GM12878 (cell line): ENCODE data around the gene C8G. TPM values are rescaled to one million over a fixed set of nuclear protein-coding genes. Genes with fewer than 3 reads are reported as not detected.

Source experiments
- ATAC-seq: fragments of 200-7000 bp; cut with Tn5 transposase; 3 replicates; pipeline ENCODE4 v1.9.1; 2020; ENCODE audit warnings: mild to moderate bottlenecking, moderate library complexity
- BruUV-seq: library from RNA; stranded (reverse); fragments of 400-500 nt; replicated peaks from 2 replicates; lab custom pipeline; 2021; lab: Mats Ljungman, UMichigan
- CTCF ChIA-PET: fragments of 300-600 bp; sonication (Branson Sonifier 250); formaldehyde crosslinking; extraction: SDS; loops from one replicate; lab custom pipeline; 2021; ENCODE audit warnings: inconsistent platforms; lab: Yijun Ruan, JAX
- POLR2A ChIA-PET: fragments of 350-600 bp; formaldehyde crosslinking; extraction: SDS; loops from one replicate; lab custom pipeline; 2021; ENCODE audit warnings: inconsistent platforms; lab: Charles Lee
- RAD21 ChIA-PET: fragments of 300-600 bp; sonication (Branson Sonifier 250); formaldehyde crosslinking; loops from one replicate; lab custom pipeline; 2023; ENCODE audit warnings: antibody characterized with exemption; ENCODE audit not compliant: unreplicated experiment; lab: Charles Lee
- SMC1A ChIA-PET: fragments of 300-600 bp; sonication (Branson Sonifier 250); formaldehyde crosslinking; loops from one replicate; lab custom pipeline; 2023; ENCODE audit not compliant: unreplicated experiment, uncharacterized antibody; lab: Charles Lee
- DNase-seq: peaks from one replicate; pipeline ENCODE4 v3.0.0-alpha.2; 2011; ENCODE audit warnings: low read depth, low spot score
- FAIRE-seq: peaks from 3 replicates; lab custom pipeline; 2011; peaks lifted over from hg19 to GRCh38; lab: Jason Lieb, UNC
- H2AFZ ChIP-seq: 2 replicates; pipeline ENCODE4 v1.6.0; 2011; ENCODE audit warnings: low read depth, low read length, control low read depth; ENCODE audit not compliant: control insufficient read depth
- H3K27ac ChIP-seq: 2 replicates; pipeline ENCODE4 v1.5.1; 2011; ENCODE audit warnings: control low read depth; ENCODE audit not compliant: control insufficient read depth, insufficient read depth
- H3K27me3 ChIP-seq, 2 experiments: replicated peaks in 1 of 2; 2 replicates each; pipeline versions ENCODE4 v1.6.0 to v1.6.1; 2011; ENCODE audit warnings: low read length in 1 of 2; ENCODE audit not compliant: control insufficient read depth in 2 of 2, insufficient read depth in 2 of 2
- H3K36me3 ChIP-seq, 2 experiments: 2 replicates each; pipeline ENCODE4 v1.5.1; 2011; ENCODE audit warnings: low read length in 1 of 2; ENCODE audit not compliant: control insufficient read depth in 2 of 2, insufficient read depth in 2 of 2
- H3K4me1 ChIP-seq: 2 replicates; pipeline ENCODE4 v1.6.1; 2011; ENCODE audit warnings: mild to moderate bottlenecking, low read length, moderate library complexity, mixed read lengths; ENCODE audit not compliant: control insufficient read depth, insufficient read depth
- H3K4me2 ChIP-seq: 2 replicates; pipeline ENCODE4 v1.6.0; 2011; ENCODE audit warnings: control low read depth; ENCODE audit not compliant: control insufficient read depth, insufficient read depth
- H3K4me3 ChIP-seq: fragments of 200-600 bp; sonication (generic); 2 replicates; pipeline ENCODE4 v1.5.1; 2016
- H3K79me2 ChIP-seq: 2 replicates; pipeline ENCODE4 v1.6.0; 2011; ENCODE audit warnings: low read length; ENCODE audit not compliant: control insufficient read depth, insufficient read depth
- H3K9ac ChIP-seq: 2 replicates; pipeline ENCODE4 v1.8.0; 2011; ENCODE audit warnings: low read length, control low read depth, mixed read lengths; ENCODE audit not compliant: control insufficient read depth, insufficient read depth
- H3K9me3 ChIP-seq: replicated peaks from 3 replicates; pipeline ENCODE4 v1.5.1; 2011; ENCODE audit warnings: mild to moderate bottlenecking, low read length; ENCODE audit not compliant: control insufficient read depth, insufficient read depth
- H4K20me1 ChIP-seq: 2 replicates; pipeline ENCODE4 v1.6.0; 2011; ENCODE audit not compliant: control insufficient read depth, insufficient read depth
- BACH1 ChIP-seq: fragments of 450-650 bp; IDR thresholded peaks from 2 replicates; pipeline ENCODE4 v1.6.1; 2017; ENCODE audit warnings: mild to moderate bottlenecking, borderline replicate concordance
- BCL11A ChIP-seq: IDR thresholded peaks from 2 replicates; pipeline ENCODE4 v1.6.1; 2011; ENCODE audit warnings: low read depth, low read length
- CEBPZ ChIP-seq: fragments of 150-350 bp; IDR thresholded peaks from 2 replicates; pipeline ENCODE4 v1.6.1; 2016; ENCODE audit warnings: low read depth, low read length
- CHD2 ChIP-seq: IDR thresholded peaks from 2 replicates; pipeline ENCODE4 v1.6.1; 2011; ENCODE audit warnings: low read depth, low read length, improper control_type of control experiment, borderline replicate concordance
- CHD4 ChIP-seq: fragments of 200-600 bp; sonication (generic); IDR thresholded peaks from 2 replicates; pipeline ENCODE4 v1.6.1; 2016; ENCODE audit warnings: mild to moderate bottlenecking
- GABPA ChIP-seq: IDR thresholded peaks from 2 replicates; pipeline ENCODE4 v1.6.1; 2014; ENCODE audit warnings: antibody characterized with exemption, low read depth, mild to moderate bottlenecking, inconsistent platforms
- HDGF ChIP-seq: fragments of 450-650 bp; IDR thresholded peaks from 2 replicates; pipeline ENCODE4 v1.6.1; 2016; ENCODE audit warnings: antibody characterized with exemption
- IKZF2 ChIP-seq, 2 experiments: fragments of 450-650 bp; IDR thresholded peaks; 2 replicates each; pipeline ENCODE4 v1.6.1; 2017; ENCODE audit warnings: mild to moderate bottlenecking in 2 of 2, moderate library complexity in 2 of 2
- JUNB ChIP-seq: IDR thresholded peaks from 2 replicates; pipeline ENCODE4 v1.6.1; 2016; ENCODE audit warnings: antibody characterized with exemption, mild to moderate bottlenecking
- LARP7 ChIP-seq: fragments of 450-650 bp; IDR thresholded peaks from 2 replicates; pipeline ENCODE4 v1.6.1; 2017; ENCODE audit warnings: mild to moderate bottlenecking
- MYC ChIP-seq: IDR thresholded peaks from 2 replicates; pipeline ENCODE4 v1.6.1; 2011; ENCODE audit warnings: mild to moderate bottlenecking, low read length, moderate library complexity, inconsistent platforms; ENCODE audit not compliant: insufficient read depth, insufficient replicate concordance, insufficient read length, severe bottlenecking
- NFYB ChIP-seq: IDR thresholded peaks from 2 replicates; pipeline ENCODE4 v1.6.1; 2011; ENCODE audit warnings: low read depth, mild to moderate bottlenecking, low read length, improper control_type of control experiment, moderate library complexity; ENCODE audit not compliant: insufficient read depth
- NR2F1 ChIP-seq: fragments of 450-650 bp; conservative IDR thresholded peaks from 2 replicates; pipeline ENCODE4 v1.6.1; 2017; ENCODE audit warnings: mild to moderate bottlenecking
- NRF1 ChIP-seq: conservative IDR thresholded peaks from 2 replicates; pipeline ENCODE4 v1.6.1; 2011; ENCODE audit warnings: mild to moderate bottlenecking, low read depth, low read length, improper control_type of control experiment
- SREBF1 ChIP-seq: IDR thresholded peaks from 2 replicates; pipeline ENCODE4 v1.6.1; 2012; ENCODE audit warnings: mild to moderate bottlenecking, low read length
- STAT1 ChIP-seq: fragments of 450-650 bp; conservative IDR thresholded peaks from 2 replicates; pipeline ENCODE4 v1.6.1; 2014; ENCODE audit warnings: antibody characterized with exemption, mild to moderate bottlenecking
- TAF1 ChIP-seq: IDR thresholded peaks from 2 replicates; pipeline ENCODE4 v1.6.1; 2011; ENCODE audit warnings: mild to moderate bottlenecking, low read depth, low read length, borderline replicate concordance
- TCF7 ChIP-seq: IDR thresholded peaks from 2 replicates; pipeline ENCODE4 v1.6.1; 2014; ENCODE audit warnings: antibody characterized with exemption, borderline replicate concordance
- USF2 ChIP-seq: IDR thresholded peaks from 2 replicates; pipeline ENCODE4 v1.6.1; 2011; ENCODE audit warnings: low read depth, low read length, improper control_type of control experiment, borderline replicate concordance
- YY1 ChIP-seq: IDR thresholded peaks from 2 replicates; pipeline ENCODE4 v1.6.1; 2011; ENCODE audit warnings: low read depth, mild to moderate bottlenecking, low read length
- ZBED1 ChIP-seq: IDR thresholded peaks from 2 replicates; pipeline ENCODE4 v1.6.1; 2016; ENCODE audit warnings: borderline replicate concordance
- WGBS: methylation state at CpG from one replicate; pipeline ENCODE4 v1.1.6; 2016; ENCODE audit warnings: low lambda C conversion rate; ENCODE audit not compliant: insufficient replicate concordance, insufficient coverage; ENCODE audit errors: missing lambda C conversion rate; 5-methylcytosine and 5-hydroxymethylcytosine counted together
- in situ Hi-C: fragments of 300-500 bp; cut with MboI; formaldehyde crosslinking; loops from 9 replicates; pipeline ENCODE4 v1.14.3; 2018; ENCODE audit warnings: mixed read lengths
- intact Hi-C: fragments of 100-400 bp; cut with micrococcal nuclease; formaldehyde crosslinking; loops from one replicate; pipeline ENCODE4 v1.14.2; 2022; ENCODE audit not compliant: unreplicated experiment
- polyA plus RNA-seq, 11 experiments: library from polyadenylated mRNA; depleted of rRNA in 4 of 11; unstranded in 6 of 11; stranded (reverse) in 5 of 11; fragments of >200 nt; fragmentation: Nextera tagmentation in 4 of 11; fragmentation: Illumina TruSeq in 1 of 11; extraction: Ambion mirVana in 4 of 11; extraction: Trizol in 1 of 11; gene quantifications; 1 replicate in 1 of 11; 2 replicates in 10 of 11; pipeline versions ENCODE4 v1.2.1 to v1.2.3, GENCODE V29; 2011 to 2016; ENCODE audit warnings: inconsistent platforms in 2 of 11, missing spikeins in 2 of 11, low read depth in 1 of 11
- total RNA-seq, 4 experiments: library from RNA; depleted of rRNA in 3 of 4; stranded (reverse); fragments of >200 nt in 3 of 4; fragmentation: Illumina TruSeq in 1 of 4; extraction: Trizol in 1 of 4; gene quantifications; 2 replicates each; pipeline versions ENCODE4 v1.2.1 to v1.2.3, GENCODE V29; 2013 to 2021

The C8G gene
- total and polyA plus RNA-seq, 10 of the 15 experiments (the other 5 are each of a cell fraction or from before 2014, with no cell fraction given) = 0.26 to 0.69 (median 0.50) TPM; not detected in 7

- TF ChIP-seq YY1 (no peak), USF2 (no peak), STAT1 (no peak), IKZF2 (IDR thresholded peaks at IDR 0.05) (no peak), JUNB (no peak), LARP7 (no peak), TAF1 (no peak), GABPA (no peak), BCL11A (no peak), TCF7 (no peak)
Observed at GRCh38 chr9:136969774-136970173, 24.7 kb downstream of the C8G start (continued).

GRCh38 chr9:136970361-136970760, 25.3 kb downstream of the C8G start:
- H3K79me2 ChIP-seq = no peaks in the 10 kb centered on the region
- no peak overlapping the region for H3K4me2 ChIP-seq
- no peaks in the 10 kb centered on the region for H3K9me3 ChIP-seq
- no peak overlapping the region for H2AFZ ChIP-seq
- H3K4me1 ChIP-seq = peaks cover 7% of the 10 kb centered on the region
- FAIRE-seq (no peak), ATAC-seq (no peak; the same call in 2 of the 3 replicates), DNase-seq (no peak)
- no peaks in the 10 kb centered on the region for H4K20me1 ChIP-seq
- ChIA-PET SMC1A (no interaction called here), CTCF (interaction anchor here (0.8 to 2.0 kb wide), 2 partner anchors 23 to 59 kb away, joined by 3 to 5 read pairs; no protein-coding TSS in a partner anchor), RAD21 (no interaction called here), POLR2A (no interaction called here)
- no peak overlapping the region for H3K9ac ChIP-seq
- no peaks in the 10 kb centered on the region for H3K27me3 ChIP-seq
- no peak overlapping the region for H3K4me3 ChIP-seq
- in situ Hi-C loops (no loop called here), intact Hi-C loops (no loop called here)
- no TSS peak for BruUV-seq
- WGBS = 22% methylated on average over 11 of the region's 11 CpGs
- no peak overlapping the region for H3K27ac ChIP-seq
- no peaks in the 10 kb centered on the region for H3K36me3 ChIP-seq
- TF ChIP-seq BACH1 (no peak), NRF1 (no peak), ZBED1 (no peak), NR2F1 (no peak), MYC (no peak), CEBPZ (no peak), CHD2 (no peak), HDGF (no peak), NFYB (no peak), SREBF1 (no peak), GABPA (no peak), CHD4 (no peak)
